SU-DHL-6 (cell line): ENCODE measurements around the gene GRHL3.

Source experiments
- EZH2phosphoT487 ChIP-seq: fragments of 200-600 bp; sonication (generic), shearing (Covaris generic); conservative IDR thresholded peaks from 2 replicates; pipeline ENCODE4 v1.6.1; 2018; ENCODE audit warnings: mild to moderate bottlenecking, antibody characterized with exemption, low read length, moderate library complexity, mixed read lengths
- TF ChIP-seq, protein P1 (sequence below): fragments of 200-600 bp; sonication (generic); IDR thresholded peaks from one replicate; pipeline ENCODE4 v1.5.1; 2017; ENCODE audit warnings: antibody characterized with exemption, mild to moderate bottlenecking, low read length, moderate library complexity; ENCODE audit not compliant: insufficient read depth, poor library complexity, severe bottlenecking

DNA sequence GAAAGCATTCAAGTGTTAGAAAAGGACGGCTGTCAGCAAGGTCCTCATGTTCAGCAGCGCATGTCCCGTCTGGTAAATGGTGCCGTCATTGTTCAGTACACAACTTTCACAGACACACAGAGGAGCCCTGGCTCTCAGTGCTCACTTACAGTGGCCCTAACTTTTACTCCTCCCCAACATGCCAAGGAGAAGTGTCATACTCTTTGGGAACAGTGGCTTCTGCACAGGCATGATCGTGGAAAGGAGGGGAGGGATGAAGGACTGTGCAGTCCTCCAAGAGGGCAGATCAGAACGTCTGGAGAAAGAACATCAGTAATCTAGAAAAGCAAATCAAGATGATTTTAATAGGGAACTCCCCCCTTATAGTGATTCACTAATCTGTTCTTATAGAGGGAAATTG is 3.8 kb upstream of the GRHL3 start:
- TF ChIP-seq, protein P1, sequence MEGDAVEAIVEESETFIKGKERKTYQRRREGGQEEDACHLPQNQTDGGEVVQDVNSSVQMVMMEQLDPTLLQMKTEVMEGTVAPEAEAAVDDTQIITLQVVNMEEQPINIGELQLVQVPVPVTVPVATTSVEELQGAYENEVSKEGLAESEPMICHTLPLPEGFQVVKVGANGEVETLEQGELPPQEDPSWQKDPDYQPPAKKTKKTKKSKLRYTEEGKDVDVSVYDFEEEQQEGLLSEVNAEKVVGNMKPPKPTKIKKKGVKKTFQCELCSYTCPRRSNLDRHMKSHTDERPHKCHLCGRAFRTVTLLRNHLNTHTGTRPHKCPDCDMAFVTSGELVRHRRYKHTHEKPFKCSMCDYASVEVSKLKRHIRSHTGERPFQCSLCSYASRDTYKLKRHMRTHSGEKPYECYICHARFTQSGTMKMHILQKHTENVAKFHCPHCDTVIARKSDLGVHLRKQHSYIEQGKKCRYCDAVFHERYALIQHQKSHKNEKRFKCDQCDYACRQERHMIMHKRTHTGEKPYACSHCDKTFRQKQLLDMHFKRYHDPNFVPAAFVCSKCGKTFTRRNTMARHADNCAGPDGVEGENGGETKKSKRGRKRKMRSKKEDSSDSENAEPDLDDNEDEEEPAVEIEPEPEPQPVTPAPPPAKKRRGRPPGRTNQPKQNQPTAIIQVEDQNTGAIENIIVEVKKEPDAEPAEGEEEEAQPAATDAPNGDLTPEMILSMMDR = no peak
- TF ChIP-seq EZH2phosphoT487 = no peak
